Measurements from ENCODE around the gene EXOC1. TPM values are rescaled to one million over a fixed set of nuclear protein-coding genes. Genes with fewer than 3 reads are reported as not detected.

EXOC1 gene
- polyA plus RNA-seq, 1 donor from 2014 or later, result 13.2 TPM

DNA sequence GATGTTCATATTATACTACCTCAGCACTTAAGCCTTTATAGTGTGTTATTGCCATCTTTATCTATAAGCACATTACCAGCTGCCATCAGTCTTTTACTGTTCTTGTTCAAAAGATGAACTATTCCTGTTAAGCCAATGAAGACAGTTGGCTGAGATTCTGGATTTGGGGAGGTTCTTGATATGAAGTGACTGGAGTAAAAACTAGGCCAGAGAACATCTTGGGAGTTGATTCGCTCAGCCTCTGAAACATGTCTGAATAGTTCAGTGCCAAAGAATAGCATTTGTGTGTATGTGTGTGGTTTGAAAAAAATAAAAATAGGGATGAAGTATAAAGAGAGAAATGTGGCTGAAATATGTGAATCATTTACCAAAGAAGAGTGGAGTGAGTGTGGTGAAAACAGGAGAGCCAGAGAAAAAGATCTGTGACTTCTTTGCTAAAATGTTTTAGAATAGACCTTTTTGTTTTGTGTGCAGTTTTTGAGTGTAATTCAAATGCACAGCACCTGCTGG, 15.2 kb downstream of the EXOC1 start:
- Mint-ChIP-seq H3K9me3 (no peaks in the 10 kb centered on the region), H3K4me3 (no peak overlapping the region), H3K27me3 (no peaks in the 10 kb centered on the region), H3K27ac (peak overlapping the region in 1 of 3 donors; percentile 48), H3K4me1 (peaks cover 5 to 9% (median 6%) of the 10 kb centered on the region in 3 donors), H3K36me3 (peaks cover 7% of the 10 kb centered on the region)

DNA sequence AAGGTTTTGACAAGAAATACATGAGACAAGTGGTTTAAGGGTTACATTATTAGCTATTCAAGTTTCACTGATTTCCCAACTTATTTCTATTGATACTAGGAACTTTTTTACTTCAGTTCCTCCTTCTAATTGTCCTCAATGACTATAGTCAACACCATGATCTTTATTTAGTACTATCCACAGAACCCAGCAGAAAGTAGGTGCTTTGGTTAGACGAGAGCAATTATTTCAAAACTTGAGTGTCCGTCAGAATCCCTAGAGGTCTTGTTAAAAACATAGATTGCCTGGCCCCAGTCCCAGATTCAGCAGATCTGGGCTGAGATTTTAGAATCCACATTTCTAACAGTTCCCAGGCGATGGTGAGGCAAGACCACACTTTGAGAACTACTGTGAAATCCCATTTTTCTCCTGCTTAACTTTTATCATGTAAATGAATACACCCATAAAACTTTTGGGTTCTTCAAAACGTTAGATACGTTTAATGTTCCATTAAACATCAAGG, 17.9 kb downstream of the EXOC1 start:
- peaks cover 8% of the 10 kb centered on the region for H3K36me3 Mint-ChIP-seq
- peaks cover 4 to 6% (median 5%) of the 10 kb centered on the region in 3 donors for H3K4me1 Mint-ChIP-seq
- no peak overlapping the region for H3K27ac Mint-ChIP-seq
- no peak overlapping the region for H3K4me3 Mint-ChIP-seq
- no peaks in the 10 kb centered on the region for H3K27me3 Mint-ChIP-seq
- H3K9me3 Mint-ChIP-seq, result no peaks in the 10 kb centered on the region

DNA sequence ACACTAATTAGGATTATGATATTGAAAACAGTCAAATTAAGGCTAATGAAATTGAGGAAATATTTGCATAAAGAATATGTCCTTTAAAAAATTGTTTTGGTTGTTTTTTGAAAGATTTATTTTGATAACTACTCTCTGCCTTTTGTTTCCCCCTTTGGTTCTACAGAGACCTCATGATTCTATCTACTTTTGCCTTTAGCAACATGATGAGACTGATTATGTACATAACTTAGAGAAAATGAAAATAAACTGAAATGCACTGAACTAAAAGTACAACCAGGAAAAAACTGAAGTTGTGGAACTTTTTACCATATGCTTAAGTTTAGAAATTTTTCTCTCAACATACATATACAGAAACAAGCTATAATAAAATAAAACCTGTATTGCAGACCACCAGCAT, 21.4 kb downstream of the EXOC1 start:
- H3K9me3 Mint-ChIP-seq, result no peaks in the 10 kb centered on the region
- no peak overlapping the region for H3K4me3 Mint-ChIP-seq
- no peaks in the 10 kb centered on the region for H3K27me3 Mint-ChIP-seq
- no peaks in the 10 kb centered on the region for H3K4me1 Mint-ChIP-seq
- no peak overlapping the region for H3K27ac Mint-ChIP-seq
- H3K36me3 Mint-ChIP-seq, result peaks cover 4% of the 10 kb centered on the region

DNA sequence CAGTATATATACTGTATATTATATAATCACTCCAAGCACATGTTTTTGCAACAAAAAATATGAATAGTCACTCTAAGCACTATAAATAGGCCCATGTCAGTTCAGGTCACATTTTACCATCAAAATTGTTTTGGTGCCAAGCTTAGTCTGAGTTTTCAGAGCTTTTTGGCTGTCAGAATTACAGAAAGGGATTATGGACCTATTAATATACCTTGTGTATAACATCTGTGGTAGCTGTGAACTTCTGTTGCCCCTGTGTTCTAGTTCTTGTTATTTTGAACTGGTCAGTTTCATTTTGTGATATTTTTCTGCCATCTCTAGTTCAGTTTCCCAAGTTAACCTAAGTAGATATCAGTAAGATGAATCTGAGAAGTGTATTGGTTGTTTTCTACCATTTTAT, 22.9 kb downstream of the EXOC1 start:
- peaks cover 9% of the 10 kb centered on the region for H3K36me3 Mint-ChIP-seq
- no peak overlapping the region for H3K4me3 Mint-ChIP-seq
- H3K4me1 Mint-ChIP-seq, result peaks cover 0 to 2% (median 0%) of the 10 kb centered on the region in 3 donors
- no peaks in the 10 kb centered on the region for H3K9me3 Mint-ChIP-seq
- no peak overlapping the region for H3K27ac Mint-ChIP-seq
- H3K27me3 Mint-ChIP-seq, result no peaks in the 10 kb centered on the region

DNA sequence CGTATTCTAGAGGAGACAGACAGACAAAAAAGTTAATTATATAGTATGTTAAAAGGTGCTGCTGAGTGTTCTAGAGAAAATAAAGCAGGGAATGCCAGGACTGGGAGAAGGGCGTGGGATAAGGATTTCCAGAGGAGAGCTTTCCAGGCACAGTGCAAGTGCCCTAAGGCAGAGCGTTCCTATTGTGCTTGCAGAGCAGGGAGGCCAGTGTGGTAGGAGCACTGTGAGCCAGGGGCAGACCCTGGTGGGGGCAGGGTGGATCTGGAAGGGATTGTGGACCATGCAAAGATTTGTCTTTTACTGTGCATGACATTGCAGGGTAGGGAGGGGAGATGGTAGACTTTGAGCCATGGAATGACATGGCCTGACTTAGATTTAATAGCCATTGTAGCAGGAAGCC, 25.8 kb downstream of the EXOC1 start:
- H3K36me3 Mint-ChIP-seq, result peaks cover 9% of the 10 kb centered on the region
- H3K27me3 Mint-ChIP-seq, result no peaks in the 10 kb centered on the region
- no peak overlapping the region for H3K27ac Mint-ChIP-seq
- no peak overlapping the region for H3K4me3 Mint-ChIP-seq
- no peaks in the 10 kb centered on the region for H3K9me3 Mint-ChIP-seq
- H3K4me1 Mint-ChIP-seq, result peaks cover 0 to 4% (median 0%) of the 10 kb centered on the region in 3 donors

DNA sequence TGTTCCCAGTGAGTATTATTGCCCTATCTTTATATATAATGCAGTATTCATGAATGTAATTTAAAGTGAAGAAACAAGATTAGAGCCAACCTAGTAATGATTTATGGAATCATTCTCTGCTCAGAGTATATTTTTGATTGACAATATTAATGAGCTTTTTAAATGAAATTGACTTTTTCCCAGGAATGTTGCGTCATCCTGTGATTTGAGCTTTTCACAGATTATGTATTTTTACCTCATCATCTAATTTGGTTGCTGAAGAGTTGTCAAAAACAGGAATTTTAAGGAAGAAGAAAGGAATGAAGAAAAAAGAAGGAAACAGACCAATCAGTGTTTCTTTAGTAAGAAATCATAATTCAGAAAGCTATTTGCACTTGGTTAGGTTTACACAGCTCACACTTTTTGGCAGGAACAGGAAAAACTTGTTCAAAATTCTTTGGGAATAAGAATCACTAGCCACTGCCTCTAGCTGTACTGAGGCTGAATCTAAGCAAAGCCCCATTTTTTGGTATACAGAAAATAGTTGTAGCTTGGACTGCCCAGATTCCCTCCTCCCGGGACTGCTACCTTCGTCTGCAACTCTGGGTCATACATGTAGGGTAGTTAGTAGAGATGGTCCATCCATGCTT, 27.3 kb downstream of the EXOC1 start:
- H3K4me1 Mint-ChIP-seq, result peaks cover 0 to 4% (median 0%) of the 10 kb centered on the region in 3 donors
- H3K9me3 Mint-ChIP-seq, result no peaks in the 10 kb centered on the region
- no peak overlapping the region for H3K27ac Mint-ChIP-seq
- peaks cover 7% of the 10 kb centered on the region for H3K36me3 Mint-ChIP-seq
- no peaks in the 10 kb centered on the region for H3K27me3 Mint-ChIP-seq
- H3K4me3 Mint-ChIP-seq, result no peak overlapping the region

DNA sequence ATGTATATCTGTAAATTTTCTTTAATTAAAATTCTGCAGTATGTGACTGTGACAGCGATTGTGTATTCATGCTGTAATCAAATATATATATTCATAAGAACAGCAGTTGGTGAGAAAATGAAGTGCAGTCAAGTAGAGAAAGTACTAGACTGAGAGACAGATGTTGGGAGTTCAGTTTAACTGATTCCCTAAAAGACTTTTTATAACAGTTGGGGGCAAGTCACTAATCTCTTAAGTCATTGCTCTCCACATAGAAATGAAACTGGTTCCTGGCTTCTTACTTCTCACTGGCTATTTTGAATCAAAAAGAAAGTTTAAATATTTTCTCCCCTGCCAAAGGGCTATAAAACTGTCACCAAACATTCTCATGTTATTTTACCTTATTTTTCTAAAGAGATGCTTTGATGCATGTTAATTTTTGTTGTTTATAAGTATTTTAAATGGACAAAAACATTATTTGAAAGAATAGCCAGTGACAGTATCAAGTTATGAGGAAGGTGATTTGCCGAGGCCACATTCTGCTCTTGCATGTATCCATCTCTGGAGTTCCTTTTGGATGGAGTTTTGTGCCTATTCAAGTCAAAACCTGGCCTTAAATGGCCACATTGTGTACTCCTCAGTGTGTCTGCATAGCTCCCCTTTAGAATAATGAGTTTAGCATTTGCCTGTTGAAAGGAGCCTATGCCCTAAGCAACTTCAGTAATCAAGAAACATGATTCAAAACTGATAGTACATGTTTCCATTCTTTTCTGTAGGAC, 30.8 kb downstream of the EXOC1 start:
- H3K4me1 Mint-ChIP-seq, result peaks cover 0 to 7% (median 4%) of the 10 kb centered on the region in 3 donors
- no peaks in the 10 kb centered on the region for H3K9me3 Mint-ChIP-seq
- H3K4me3 Mint-ChIP-seq, result no peak overlapping the region
- H3K27ac Mint-ChIP-seq, result no peak overlapping the region
- H3K36me3 Mint-ChIP-seq, result peaks cover 7% of the 10 kb centered on the region
- H3K27me3 Mint-ChIP-seq, result no peaks in the 10 kb centered on the region

DNA sequence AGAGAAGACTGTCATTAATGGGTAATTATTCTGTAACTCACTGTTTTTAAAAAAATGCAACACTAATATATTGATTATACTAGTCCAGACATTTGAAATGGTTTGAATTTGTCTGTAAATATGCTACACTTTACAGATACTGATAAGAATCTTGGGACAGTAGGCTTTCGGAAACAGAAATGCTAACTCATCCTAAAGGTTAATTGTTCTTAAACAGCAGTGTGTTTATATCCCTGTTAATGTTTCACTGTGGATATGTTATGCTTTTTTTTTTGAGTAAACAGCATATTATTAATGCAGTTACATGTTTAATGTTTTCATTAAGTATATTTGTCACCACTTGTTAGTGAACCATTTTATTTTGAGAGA, 31.4 kb downstream of the EXOC1 start:
- Mint-ChIP-seq H3K27ac (no peak overlapping the region), H3K9me3 (no peaks in the 10 kb centered on the region), H3K4me1 (peaks cover 2 to 7% (median 5%) of the 10 kb centered on the region in 3 donors), H3K36me3 (peaks cover 8% of the 10 kb centered on the region), H3K27me3 (no peaks in the 10 kb centered on the region), H3K4me3 (no peak overlapping the region)

DNA sequence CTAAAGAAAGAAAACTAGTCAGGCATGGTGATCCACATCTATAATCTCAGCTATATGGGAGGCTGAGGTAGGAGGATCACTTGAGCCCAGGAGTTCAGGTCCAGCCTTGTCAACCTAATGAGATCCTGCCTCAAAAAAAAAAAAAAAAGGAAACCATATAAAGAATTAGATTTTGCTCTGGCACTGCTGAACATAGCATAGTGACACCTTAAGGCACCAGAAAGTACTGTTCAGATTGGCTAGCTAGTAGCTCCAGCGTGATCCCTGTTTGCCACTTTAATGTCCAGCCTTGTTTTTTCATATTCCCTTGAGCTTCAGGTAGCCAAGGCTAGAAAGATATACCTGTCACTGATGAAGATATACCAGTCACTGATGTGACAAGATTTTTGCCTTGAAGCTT, 34.1 kb downstream of the EXOC1 start:
- Mint-ChIP-seq H3K4me1 (peaks cover 21 to 24% (median 23%) of the 10 kb centered on the region in 3 donors), H3K4me3 (no peak overlapping the region), H3K27me3 (no peaks in the 10 kb centered on the region), H3K9me3 (no peaks in the 10 kb centered on the region), H3K27ac (no peak overlapping the region), H3K36me3 (peaks cover 7% of the 10 kb centered on the region)

DNA sequence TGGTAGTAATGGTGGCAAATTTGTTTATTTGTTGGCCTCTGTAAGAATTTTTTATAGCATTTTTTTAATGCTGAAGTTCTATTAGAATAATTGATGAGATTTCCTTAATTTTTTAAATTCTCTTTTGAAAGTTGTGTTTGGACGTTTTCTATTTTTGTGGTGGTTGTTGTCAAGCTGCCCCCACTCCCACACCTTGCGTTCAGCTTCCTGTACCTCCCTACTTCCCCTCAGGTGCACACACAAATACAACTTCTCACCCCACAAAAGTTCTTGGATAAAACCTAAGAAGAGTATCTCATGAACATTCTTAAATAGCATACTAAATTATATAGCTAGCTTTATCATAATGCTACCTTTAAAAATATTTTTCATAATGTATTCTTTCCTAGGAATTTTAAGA, 38.7 kb downstream of the EXOC1 start:
- Mint-ChIP-seq H3K27ac (peak overlapping the region in 2 of 3 donors; percentile 3 to 65), H3K4me1 (peaks cover 17 to 25% (median 22%) of the 10 kb centered on the region in 3 donors), H3K9me3 (no peaks in the 10 kb centered on the region), H3K4me3 (peak overlapping the region in 2 of 4 donors; percentile 43 to 71), H3K27me3 (no peaks in the 10 kb centered on the region), H3K36me3 (peaks cover 13% of the 10 kb centered on the region)

DNA sequence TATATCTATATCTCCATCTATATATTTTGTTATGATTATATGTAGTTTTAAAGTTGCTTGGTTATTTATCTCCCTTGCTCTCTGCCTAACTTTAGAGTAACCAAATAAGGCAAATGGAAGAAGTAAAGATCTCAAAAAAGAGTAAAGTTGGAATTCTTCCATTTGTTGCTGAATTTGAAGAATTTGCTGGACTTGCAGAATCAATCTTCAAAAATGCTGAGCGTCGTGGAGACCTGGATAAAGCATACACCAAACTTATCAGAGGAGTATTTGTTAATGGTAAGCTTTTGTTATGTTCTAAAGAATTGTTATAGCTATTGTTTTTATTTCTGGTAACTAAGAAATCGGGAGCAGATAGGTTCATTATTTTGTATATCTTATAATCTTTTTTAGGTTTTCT, 43.2 kb downstream of the EXOC1 start:
- H3K36me3 Mint-ChIP-seq, result peaks cover 8% of the 10 kb centered on the region
- no peaks in the 10 kb centered on the region for H3K27me3 Mint-ChIP-seq
- no peak overlapping the region for H3K27ac Mint-ChIP-seq

DNA sequence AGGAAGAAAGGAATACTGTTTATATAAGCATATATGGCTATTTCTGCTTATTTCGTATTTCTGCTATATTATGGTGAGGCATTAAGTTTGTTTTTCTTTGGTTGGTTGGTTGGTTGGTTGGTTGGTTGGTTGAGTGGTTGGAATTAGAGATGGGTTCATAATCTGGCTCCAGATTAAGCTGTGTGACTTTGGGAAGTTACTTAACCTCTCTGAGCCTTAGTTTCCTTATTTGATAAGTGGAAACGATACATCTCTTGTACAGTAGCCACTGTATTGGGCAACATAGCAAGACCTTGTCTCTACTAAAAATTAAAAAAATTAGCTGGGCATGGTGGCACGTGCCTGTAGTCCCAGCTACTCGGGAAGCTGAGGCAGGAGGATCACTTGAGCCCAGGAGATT, 49.2 kb downstream of the EXOC1 start:
- H3K4me3 Mint-ChIP-seq, result no peak overlapping the region
- no peaks in the 10 kb centered on the region for H3K9me3 Mint-ChIP-seq
- H3K27ac Mint-ChIP-seq, result peak overlapping the region in 1 of 3 donors; percentile 53
- H3K4me1 Mint-ChIP-seq, result peaks cover 0 to 7% (median 5%) of the 10 kb centered on the region in 3 donors
- peaks cover 7% of the 10 kb centered on the region for H3K36me3 Mint-ChIP-seq
- H3K27me3 Mint-ChIP-seq, result no peaks in the 10 kb centered on the region

More for the DNA sequence above, 43.2 kb downstream of the EXOC1 start:
- peaks cover 8 to 10% (median 9%) of the 10 kb centered on the region in 3 donors for H3K4me1 Mint-ChIP-seq
- no peaks in the 10 kb centered on the region for H3K9me3 Mint-ChIP-seq
- no peak overlapping the region for H3K4me3 Mint-ChIP-seq

DNA sequence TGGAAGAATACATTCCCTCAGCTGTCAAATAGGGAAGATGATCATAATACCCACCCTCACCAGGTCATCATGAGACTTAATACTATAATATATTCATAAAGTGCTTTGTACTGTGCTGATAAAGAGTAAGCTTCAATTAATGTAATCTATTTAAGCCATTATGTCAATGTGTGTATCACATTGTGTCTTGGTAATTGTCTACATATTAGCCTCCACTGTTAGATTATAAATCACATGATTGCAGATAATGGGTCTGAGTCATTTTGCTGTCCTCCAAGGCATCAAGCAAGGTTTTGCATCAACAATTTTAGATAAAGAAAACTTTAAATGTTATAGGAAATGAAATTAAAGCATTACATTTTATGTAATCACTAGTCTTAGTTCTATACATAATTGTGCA, 50.1 kb downstream of the EXOC1 start:
- Mint-ChIP-seq H3K27me3 (no peaks in the 10 kb centered on the region), H3K36me3 (peaks cover 7% of the 10 kb centered on the region), H3K27ac (no peak overlapping the region), H3K4me3 (no peak overlapping the region), H3K4me1 (peaks cover 0 to 7% (median 5%) of the 10 kb centered on the region in 3 donors), H3K9me3 (no peaks in the 10 kb centered on the region)

DNA sequence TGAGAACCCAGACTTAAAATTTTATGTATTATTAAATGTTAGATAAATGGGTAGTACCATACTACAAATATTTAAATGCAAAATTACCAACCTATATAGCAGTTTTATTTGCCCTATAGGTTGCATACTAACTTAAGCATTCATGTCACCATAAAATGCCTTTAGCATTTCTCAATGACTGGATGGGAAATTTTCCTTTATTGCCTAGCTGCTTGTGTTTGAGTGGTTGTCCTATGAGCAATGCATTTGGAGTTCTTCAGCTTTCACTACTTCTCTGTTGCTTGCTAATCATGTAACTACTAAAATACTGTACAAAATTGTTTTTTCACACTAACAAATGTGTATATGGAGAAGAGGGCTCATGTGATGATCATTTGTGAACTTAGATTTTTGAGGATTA, 51.1 kb downstream of the EXOC1 start:
- no peak overlapping the region for H3K27ac Mint-ChIP-seq
- H3K4me3 Mint-ChIP-seq, result no peak overlapping the region
- H3K27me3 Mint-ChIP-seq, result no peaks in the 10 kb centered on the region

DNA sequence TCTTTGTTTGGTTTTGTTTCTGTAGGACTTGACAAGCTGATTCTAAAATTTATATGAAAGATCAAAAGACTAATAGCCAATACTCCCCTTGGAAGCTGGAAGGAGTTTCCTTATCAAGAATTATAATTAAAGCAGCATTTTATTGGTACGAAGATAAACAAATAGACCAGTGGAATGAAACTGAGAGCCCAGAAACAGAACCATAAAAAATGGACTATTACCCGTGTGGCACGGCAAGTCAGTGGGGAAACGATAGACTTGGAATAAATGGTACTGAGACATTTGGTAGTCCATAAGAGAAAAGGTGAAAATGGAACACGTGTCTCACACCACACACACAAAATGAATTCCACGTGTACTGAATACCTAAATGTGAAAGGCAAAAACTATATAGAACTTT, 52.9 kb downstream of the EXOC1 start:
- Mint-ChIP-seq H3K27ac (peak overlapping the region in 1 of 3 donors; percentile 57), H3K4me3 (no peak overlapping the region), H3K9me3 (no peaks in the 10 kb centered on the region), H3K27me3 (no peaks in the 10 kb centered on the region), H3K4me1 (peaks cover 0 to 7% (median 5%) of the 10 kb centered on the region in 3 donors), H3K36me3 (peaks cover 9% of the 10 kb centered on the region)

More for the DNA sequence above, 51.1 kb downstream of the EXOC1 start:
- Mint-ChIP-seq H3K36me3 (peaks cover 9% of the 10 kb centered on the region), H3K4me1 (peaks cover 0 to 7% (median 5%) of the 10 kb centered on the region in 3 donors), H3K9me3 (no peaks in the 10 kb centered on the region)

Data from IgD-negative memory B cell (primary cell).